Natural killer cell treated with Interleukin-12 subunit alpha and Interleukin-12 subunit beta and Interleukin-15 and Interleukin-18, amount 100 ng/mL, for 72 hours (primary cell): Measurements from ENCODE around the gene ATP6V0E1. TPM values are rescaled to one million over a fixed set of nuclear protein-coding genes. Genes with fewer than 3 reads are reported as not detected.
A peak's percentile ranks its signal among the peaks of the same experiment; 100 is the strongest.
"Not testable (repeated sequence)": the region's sequence is repeated elsewhere in the genome, so short reads cannot be mapped to it uniquely, and the experiment has no call there.

Source experiments
- ATAC-seq, 2 donors: fragments of 150-1000 bp; cut with Tn5 transposase in 1 of 2; sonication (Bioruptor Pico), chemical (Tn5 transposase) in 1 of 2; 2 replicates each; pipeline ENCODE4 v1.10.0; 2021
- DNase-seq: peaks from one replicate; pipeline ENCODE4 v3.0.0; 2022; ENCODE audit warnings: low spot score
- H3K27ac Mint-ChIP-seq, 2 donors: 1 replicate in 1 of 2; 2 replicates in 1 of 2; pipeline ENCODE4 v1.8.0; 2022; ENCODE audit warnings: mixed read lengths in 2 of 2, mild to moderate bottlenecking in 1 of 2, moderate library complexity in 1 of 2
- H3K27me3 Mint-ChIP-seq, 2 donors: 1 replicate in 1 of 2; 2 replicates in 1 of 2; pipeline ENCODE4 v1.8.0; 2022; ENCODE audit warnings: mixed read lengths in 2 of 2
- H3K36me3 Mint-ChIP-seq: one replicate; pipeline ENCODE4 v1.8.0; 2022; ENCODE audit warnings: mixed read lengths
- H3K4me1 Mint-ChIP-seq, 2 donors: 1 replicate in 1 of 2; 2 replicates in 1 of 2; pipeline ENCODE4 v1.8.0; 2022; ENCODE audit warnings: low read depth in 2 of 2, mixed read lengths in 2 of 2, mild to moderate bottlenecking in 1 of 2
- H3K4me3 Mint-ChIP-seq: one replicate; pipeline ENCODE4 v1.8.0; 2022; ENCODE audit warnings: mixed read lengths
- H3K9me3 Mint-ChIP-seq: 2 replicates; pipeline ENCODE4 v1.8.0; 2022; ENCODE audit warnings: mixed read lengths
- total RNA-seq, 2 donors: library from RNA; stranded (reverse); gene quantifications; one replicate each; pipeline ENCODE4 v1.2.3, GENCODE V29; 2022

ATP6V0E1 gene
- total RNA-seq, 2 donors from 2014 or later: 150 to 214 TPM

DNA sequence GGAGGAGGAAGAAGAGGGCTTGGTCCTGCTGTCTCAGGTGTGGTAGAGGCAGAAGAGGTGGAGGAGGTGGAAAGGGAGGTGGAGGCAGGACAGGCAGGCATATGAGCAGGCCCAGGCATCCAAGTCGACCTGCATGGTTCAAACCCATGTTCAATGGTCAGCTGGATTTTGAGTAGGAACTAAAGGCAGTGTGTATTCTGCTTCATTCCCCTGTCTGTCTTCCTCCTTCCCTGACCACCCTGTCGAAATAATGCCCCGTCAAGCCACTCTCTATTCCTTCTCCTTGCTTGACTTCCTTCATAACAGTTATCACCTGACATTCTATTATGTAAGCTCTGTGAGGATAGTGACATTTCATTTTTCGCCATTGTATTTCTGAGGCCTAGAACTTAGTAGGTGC, 34.8 kb downstream of the ATP6V0E1 start:
- ATAC-seq (no peak), DNase-seq (no peak)
- Mint-ChIP-seq H3K27me3 (no peaks in the 10 kb centered on the region), H3K4me3 (no peak overlapping the region), H3K4me1 (peaks cover 40% of the 10 kb centered on the region in 2 donors), H3K9me3 (no peaks in the 10 kb centered on the region), H3K36me3 (peaks cover 13% of the 10 kb centered on the region), H3K27ac (no peak overlapping the region)

DNA sequence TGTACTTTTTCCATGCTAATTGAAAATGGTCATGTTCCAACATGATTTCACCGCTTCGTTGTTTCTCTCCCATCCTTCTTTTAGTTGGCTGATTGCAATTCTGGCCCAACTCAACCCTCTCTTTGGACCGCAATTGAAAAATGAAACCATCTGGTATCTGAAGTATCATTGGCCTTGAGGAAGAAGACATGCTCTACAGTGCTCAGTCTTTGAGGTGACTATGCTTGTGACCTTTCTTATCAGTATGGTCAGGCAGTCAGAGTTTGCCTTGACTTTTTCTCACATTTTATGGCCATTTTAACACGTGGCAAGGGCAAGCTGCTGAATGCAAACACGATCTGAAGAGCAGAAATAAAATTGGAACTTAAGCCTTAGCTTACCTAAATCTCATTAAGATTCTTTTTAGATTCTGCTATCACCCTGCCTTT, 36.6 kb downstream of the ATP6V0E1 start:
- H3K27me3 Mint-ChIP-seq: no peaks in the 10 kb centered on the region
- no peak overlapping the region for H3K4me3 Mint-ChIP-seq
- H3K27ac Mint-ChIP-seq: peak overlapping the region in 1 of 2 donors; percentile 3
- H3K9me3 Mint-ChIP-seq: no peaks in the 10 kb centered on the region
- H3K36me3 Mint-ChIP-seq: peaks cover 17% of the 10 kb centered on the region
- DNase-seq (no peak), ATAC-seq (no peak)
- peaks cover 36 to 38% of the 10 kb centered on the region in 2 donors for H3K4me1 Mint-ChIP-seq

DNA sequence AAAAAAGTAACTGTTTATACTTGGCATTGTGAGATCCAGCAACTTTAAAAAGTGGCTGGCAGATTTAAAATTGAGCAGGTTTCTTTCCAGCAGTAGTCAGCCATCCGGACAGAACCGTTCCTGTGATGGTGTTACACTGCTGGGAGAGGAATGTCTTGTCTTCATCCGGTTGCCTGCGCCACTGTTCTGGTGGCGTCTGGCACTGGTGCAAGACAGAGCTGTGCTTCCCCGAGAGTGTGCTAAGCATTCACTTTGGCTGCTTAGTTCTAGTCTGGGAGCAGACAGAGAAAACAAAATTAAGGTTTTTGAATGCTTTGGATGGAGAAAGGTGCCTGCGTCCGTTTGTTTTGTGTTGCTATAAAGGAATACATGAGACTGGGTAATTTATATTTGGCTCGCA, 37.1 kb downstream of the ATP6V0E1 start:
- ATAC-seq (no peak), DNase-seq (no peak)
- no peak overlapping the region for H3K4me3 Mint-ChIP-seq
- H3K4me1 Mint-ChIP-seq: peaks cover 31 to 36% of the 10 kb centered on the region in 2 donors
- H3K36me3 Mint-ChIP-seq: peaks cover 17% of the 10 kb centered on the region
- H3K27me3 Mint-ChIP-seq: no peaks in the 10 kb centered on the region
- no peaks in the 10 kb centered on the region for H3K9me3 Mint-ChIP-seq
- H3K27ac Mint-ChIP-seq: no peak overlapping the region

DNA sequence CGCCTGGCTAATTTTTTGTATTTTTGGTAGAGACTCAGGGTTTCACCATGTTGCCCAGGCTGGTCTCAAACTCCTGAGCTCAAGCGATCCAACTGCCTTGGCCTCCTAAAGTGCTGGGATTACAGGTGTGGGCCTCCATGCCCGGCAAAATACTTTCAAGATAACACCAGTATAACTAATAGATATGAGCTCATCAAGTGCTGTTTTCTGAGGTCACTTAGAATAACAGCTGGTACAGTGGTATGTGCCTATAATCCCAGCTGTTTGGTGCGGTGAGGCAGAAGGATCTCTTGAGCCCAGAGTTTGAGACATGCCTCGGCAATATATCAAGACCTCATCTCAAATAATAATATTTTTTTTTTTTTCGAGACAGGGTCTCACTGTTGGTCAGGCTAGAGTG, 42.1 kb downstream of the ATP6V0E1 start:
- H3K27ac Mint-ChIP-seq: no peak overlapping the region
- no peaks in the 10 kb centered on the region for H3K9me3 Mint-ChIP-seq
- H3K4me1 Mint-ChIP-seq: peaks cover 6 to 10% of the 10 kb centered on the region in 2 donors
- ATAC-seq (no peak), DNase-seq (no peak)
- no peak overlapping the region for H3K4me3 Mint-ChIP-seq
- peaks cover 8% of the 10 kb centered on the region for H3K36me3 Mint-ChIP-seq
- no peaks in the 10 kb centered on the region for H3K27me3 Mint-ChIP-seq

DNA sequence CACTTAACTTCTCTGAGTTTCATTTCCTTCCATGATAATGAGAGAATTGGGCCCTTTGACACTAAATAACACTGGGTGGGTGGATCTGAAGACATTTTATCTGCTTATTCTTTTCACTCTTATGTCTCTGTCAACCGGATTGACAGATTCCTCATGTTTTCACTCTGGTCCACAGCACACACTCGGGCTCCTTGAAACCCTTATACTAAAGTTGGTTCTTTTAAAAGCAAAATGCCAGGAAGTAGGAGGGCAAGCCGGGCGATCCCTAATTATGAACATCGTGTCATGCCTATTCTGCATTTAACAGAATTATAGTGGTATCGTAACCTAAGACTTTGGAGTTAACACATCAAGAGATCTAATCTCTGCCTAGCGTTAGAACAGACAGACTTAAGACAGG, 44.3 kb downstream of the ATP6V0E1 start:
- no peaks in the 10 kb centered on the region for H3K27me3 Mint-ChIP-seq
- DNase-seq: no peak
- peaks cover 4% of the 10 kb centered on the region for H3K36me3 Mint-ChIP-seq
- H3K27ac Mint-ChIP-seq: no peak overlapping the region
- H3K4me1 Mint-ChIP-seq: peaks cover 3 to 10% of the 10 kb centered on the region in 2 donors
- no peak overlapping the region for H3K4me3 Mint-ChIP-seq
- ATAC-seq: no peak
- no peaks in the 10 kb centered on the region for H3K9me3 Mint-ChIP-seq

DNA sequence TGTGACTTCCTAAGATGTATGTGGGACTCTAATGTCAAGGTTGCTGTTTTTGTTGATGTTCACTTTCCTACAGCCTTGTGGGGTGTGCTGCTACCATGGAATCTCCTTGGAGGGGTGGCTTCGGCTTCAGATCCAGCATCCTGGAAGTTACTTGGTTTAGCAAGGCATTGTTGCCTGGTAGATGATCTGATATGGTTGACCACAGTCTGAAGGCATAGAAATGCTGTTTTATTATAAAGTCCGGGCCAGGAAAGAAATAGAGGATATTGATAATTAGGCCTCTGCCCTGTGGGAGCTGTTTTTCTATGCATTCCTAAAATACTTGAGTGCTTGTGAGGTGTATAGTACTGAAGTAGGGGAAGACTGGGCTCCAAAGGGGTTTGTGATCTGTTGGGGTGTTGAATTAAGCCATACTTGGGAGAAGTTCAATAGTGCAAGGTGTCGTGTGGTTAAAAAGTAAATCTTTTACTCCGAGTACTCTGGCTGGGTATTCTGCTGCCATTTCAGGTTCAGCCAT, 45.3 kb downstream of the ATP6V0E1 start:
- no peak overlapping the region for H3K4me3 Mint-ChIP-seq
- H3K27ac Mint-ChIP-seq: no peak overlapping the region
- DNase-seq (no peak), ATAC-seq (no peak)
- peaks cover 4% of the 10 kb centered on the region for H3K36me3 Mint-ChIP-seq
- H3K4me1 Mint-ChIP-seq: peaks cover 6 to 10% of the 10 kb centered on the region in 2 donors
- H3K9me3 Mint-ChIP-seq: no peaks in the 10 kb centered on the region
- no peaks in the 10 kb centered on the region for H3K27me3 Mint-ChIP-seq

DNA sequence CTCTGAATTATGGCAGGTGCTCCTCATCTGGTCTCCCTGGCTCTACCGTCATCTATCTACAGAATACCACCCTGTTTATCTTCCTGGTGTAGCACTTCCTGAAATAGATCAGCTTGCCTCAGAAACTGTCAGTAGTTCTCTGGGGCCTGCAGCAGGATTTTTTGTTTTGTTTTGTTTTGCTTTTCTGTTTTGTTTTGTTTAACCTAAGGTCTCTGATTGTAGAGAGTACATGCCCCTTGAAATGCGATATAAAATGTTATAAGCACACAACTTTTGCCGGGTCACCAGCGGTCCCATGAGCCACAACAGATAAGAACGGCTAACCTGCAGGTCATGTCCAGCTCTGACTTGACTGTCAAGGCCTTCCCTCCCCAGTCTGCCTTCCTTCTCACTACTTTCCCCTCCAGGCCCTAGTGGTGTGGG, 45.9 kb downstream of the ATP6V0E1 start:
- no peak overlapping the region for H3K4me3 Mint-ChIP-seq
- H3K4me1 Mint-ChIP-seq: peaks cover 5 to 11% of the 10 kb centered on the region in 2 donors
- peaks cover 5% of the 10 kb centered on the region for H3K36me3 Mint-ChIP-seq
- no peak for DNase-seq
- no peaks in the 10 kb centered on the region for H3K27me3 Mint-ChIP-seq
- no peak overlapping the region for H3K27ac Mint-ChIP-seq
- no peaks in the 10 kb centered on the region for H3K9me3 Mint-ChIP-seq
- no peak for ATAC-seq

DNA sequence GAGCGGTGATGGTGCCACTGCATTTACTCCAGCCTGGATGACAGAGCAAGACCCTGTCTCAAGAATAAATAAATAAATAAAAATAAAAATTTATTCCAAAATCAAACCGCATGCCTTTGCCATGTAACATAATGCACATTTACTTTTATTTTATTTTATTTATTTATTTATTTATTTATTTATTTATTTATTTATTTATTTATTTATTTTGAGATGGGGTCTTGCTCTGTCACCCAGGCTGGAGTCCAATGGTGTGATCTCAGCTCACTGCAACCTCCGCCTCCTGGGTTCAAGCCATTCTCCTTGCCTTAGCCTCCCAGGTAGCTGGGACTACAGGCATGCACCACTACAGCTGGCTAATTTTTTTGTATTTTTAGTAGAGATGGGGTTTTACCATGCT, 48.5 kb downstream of the ATP6V0E1 start:
- H3K4me1 Mint-ChIP-seq: peaks cover 22 to 29% of the 10 kb centered on the region in 2 donors
- H3K36me3 Mint-ChIP-seq, ATAC-seq, H3K27me3 Mint-ChIP-seq, DNase-seq, H3K9me3 Mint-ChIP-seq, H3K27ac Mint-ChIP-seq, H3K4me3 Mint-ChIP-seq: not testable (repeated sequence)

DNA sequence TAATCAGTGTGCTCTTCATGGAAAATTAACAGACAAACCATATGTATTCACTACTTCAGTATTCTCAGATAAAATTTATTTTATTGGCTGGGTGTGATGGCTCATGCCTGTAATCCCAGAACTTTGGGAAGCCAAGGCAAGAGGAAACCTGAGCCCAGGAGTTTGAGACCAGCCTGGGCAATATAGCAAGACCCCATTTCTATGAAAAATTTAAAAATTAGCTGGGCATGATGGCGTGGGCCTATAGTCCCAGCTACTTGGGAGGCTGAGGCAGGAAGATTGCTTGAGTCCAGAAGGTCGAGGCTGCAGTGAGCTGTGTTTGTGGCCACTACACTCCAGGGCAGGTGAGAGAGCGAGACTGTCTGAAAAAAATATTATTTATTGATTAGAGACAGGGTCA, 49.2 kb downstream of the ATP6V0E1 start:
- DNase-seq: no peak
- H3K27ac Mint-ChIP-seq: no peak overlapping the region

DNA sequence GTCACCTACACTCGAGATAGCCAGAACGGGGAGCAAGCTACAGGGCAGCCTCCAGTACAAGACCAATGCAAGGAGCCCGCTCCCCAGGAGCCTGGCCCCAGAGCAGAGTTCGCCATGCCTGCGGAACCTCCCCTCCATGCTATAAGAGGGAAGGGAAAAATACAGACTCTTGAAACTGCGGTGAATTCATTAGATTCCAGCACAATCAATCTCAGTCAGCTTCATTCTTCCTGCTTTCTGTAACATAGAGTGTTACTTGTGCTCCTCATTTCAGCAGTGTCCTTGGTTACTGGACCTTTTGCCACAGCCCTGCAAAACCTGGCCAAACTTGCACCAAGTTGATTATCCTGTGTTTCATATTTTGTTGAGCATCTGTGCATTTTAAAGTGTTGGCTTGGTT, 50.4 kb downstream of the ATP6V0E1 start:
- H3K9me3 Mint-ChIP-seq: no peaks in the 10 kb centered on the region
- H3K27me3 Mint-ChIP-seq: no peaks in the 10 kb centered on the region
- no peak overlapping the region for H3K4me3 Mint-ChIP-seq
- peak overlapping the region in 1 of 2 donors; percentile 78 for H3K27ac Mint-ChIP-seq
- DNase-seq (no peak), ATAC-seq (no peak)
- H3K4me1 Mint-ChIP-seq: peaks cover 22 to 24% of the 10 kb centered on the region in 2 donors
- H3K36me3 Mint-ChIP-seq: peaks cover 6% of the 10 kb centered on the region

More for the DNA sequence above, 49.2 kb downstream of the ATP6V0E1 start:
- Mint-ChIP-seq H3K4me3 (no peak overlapping the region), H3K9me3 (no peaks in the 10 kb centered on the region), H3K4me1 (peaks cover 22 to 27% of the 10 kb centered on the region in 2 donors), H3K36me3 (peaks cover 6% of the 10 kb centered on the region), H3K27me3 (no peaks in the 10 kb centered on the region)
- no peak for ATAC-seq

DNA sequence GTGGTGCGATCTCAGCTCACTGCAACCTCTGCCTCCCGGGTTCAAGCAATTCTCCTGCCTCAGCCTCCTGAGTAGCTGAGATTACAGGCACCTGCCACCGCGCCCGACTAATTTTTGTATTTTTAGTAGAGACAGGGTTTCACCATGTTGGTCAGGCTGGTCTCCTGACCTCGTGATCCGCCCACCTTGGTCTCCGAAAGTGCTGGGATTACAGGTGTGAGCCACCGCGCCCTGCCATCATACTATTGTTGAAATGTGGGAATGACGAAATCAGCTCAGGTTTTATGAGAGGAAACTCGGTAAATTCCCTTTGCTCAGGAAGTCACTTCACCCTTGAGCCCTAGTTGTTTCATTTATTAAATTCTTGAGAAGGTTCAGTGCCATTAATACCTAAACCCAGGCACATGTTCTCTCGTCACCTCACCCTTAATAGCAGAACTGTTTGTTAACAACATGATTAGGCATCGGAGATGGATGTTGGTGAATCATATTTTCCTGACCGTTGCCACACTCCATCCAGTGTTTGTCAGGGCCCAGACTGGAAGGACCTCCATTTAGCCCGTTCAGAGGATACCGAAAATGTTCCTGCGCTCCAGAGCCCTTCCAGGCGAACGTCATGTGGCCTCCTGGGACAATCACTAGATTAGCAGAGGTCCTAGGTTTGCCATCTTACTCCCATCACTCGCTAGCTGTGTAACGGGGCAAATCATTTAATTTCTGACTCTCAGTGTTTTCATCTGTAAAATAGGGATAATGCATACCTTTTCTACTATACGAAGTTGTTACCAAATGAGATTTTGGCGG, 52.5 kb downstream of the ATP6V0E1 start:
- ATAC-seq: no peak
- Mint-ChIP-seq H3K4me3 (peak overlapping the region; percentile 79), H3K36me3 (peaks cover 6% of the 10 kb centered on the region), H3K9me3 (no peaks in the 10 kb centered on the region), H3K27ac (peak overlapping the region; percentile 66 to 78), H3K4me1 (peaks cover 24 to 25% of the 10 kb centered on the region in 2 donors), H3K27me3 (no peaks in the 10 kb centered on the region)
- DNase-seq: no peak

DNA sequence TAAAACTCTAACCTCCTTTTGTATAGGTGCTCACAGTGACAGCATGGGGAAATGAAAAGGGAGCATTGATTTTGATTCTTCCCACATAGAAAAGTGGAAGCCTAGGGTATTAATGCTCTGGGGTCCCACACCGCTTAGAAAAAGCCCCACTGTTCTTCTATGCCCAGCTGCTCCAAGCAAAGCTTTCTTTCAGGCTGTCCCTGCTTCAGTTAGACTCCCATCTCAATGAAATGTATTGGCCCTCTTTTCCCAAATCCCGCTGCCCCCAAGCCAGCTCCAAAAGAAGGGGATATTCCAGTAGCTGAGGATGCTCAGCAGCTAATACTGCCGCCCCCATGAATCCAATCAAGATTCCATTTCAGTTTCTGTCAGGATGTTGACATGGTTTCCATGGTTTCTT, 55.6 kb downstream of the ATP6V0E1 start:
- Mint-ChIP-seq H3K27ac (no peak overlapping the region), H3K4me3 (no peak overlapping the region), H3K36me3 (peaks cover 5% of the 10 kb centered on the region), H3K9me3 (no peaks in the 10 kb centered on the region), H3K4me1 (peaks cover 22% of the 10 kb centered on the region in 2 donors), H3K27me3 (no peaks in the 10 kb centered on the region)
- ATAC-seq: no peak
- DNase-seq: no peak

DNA sequence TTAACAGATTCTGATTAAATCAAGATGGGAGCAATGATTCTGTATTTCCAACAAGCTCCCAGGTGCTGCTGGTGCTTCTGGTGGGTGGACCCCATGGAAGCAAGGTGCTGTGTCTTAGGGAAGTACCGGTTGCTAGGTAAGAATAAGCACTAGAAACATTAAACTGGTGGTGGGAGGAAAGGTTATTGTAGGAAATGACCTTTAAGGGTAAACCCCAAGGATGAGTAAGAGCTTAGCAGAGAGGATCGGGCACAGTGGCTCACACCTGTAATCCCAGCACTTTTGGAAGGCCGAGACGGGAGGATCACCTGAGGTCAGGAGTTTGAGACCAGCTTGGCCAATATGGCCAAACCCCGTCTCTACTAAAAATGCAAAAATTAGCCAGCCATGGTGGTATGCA, 56.4 kb downstream of the ATP6V0E1 start:
- Mint-ChIP-seq H3K9me3 (no peaks in the 10 kb centered on the region), H3K27ac (no peak overlapping the region), H3K36me3 (no peaks in the 10 kb centered on the region), H3K27me3 (no peaks in the 10 kb centered on the region), H3K4me1 (peaks cover 15 to 16% of the 10 kb centered on the region in 2 donors), H3K4me3 (no peak overlapping the region)
- ATAC-seq: no peak
- no peak for DNase-seq

DNA sequence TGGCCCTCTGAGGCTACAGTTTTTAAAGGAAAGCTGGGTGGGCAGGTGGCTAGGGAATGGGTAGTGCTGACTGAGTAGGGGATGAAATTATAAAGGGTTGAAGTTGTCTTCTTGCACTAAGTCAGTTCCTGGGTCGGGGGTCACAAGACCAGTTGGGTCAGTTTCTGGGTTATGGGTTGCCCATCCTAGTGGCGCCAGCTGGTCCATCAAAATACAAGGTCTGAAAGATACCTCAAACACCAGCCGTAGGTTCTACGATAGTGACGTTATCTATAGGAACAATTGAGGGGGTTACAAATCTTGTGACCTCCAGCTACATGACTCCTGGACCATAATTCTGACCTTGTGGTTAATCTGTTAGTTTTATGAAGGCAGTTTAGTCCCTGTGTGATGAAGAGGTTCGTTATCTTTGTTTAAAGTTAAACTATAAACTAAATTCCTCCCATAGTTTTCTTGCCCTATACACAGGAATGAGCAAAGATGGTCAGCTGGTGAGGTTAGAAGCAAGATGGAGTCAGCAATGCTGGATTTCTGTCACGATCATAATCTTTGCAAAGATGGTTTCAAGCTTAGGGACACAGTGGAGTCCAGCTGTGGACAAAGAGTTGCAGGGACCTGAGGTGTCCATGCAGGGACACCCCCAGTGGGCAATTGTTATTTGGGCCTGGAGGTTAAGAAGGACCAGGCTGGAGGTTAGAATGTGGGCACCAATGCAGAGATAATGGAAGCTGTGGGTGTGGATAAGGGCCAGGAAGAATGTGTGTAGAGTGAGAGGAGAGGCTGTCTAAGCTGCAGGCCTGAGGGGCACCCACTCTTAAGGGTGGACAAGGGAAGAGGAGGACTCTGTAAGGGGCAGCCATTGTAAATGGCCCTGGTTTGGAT, 58.6 kb downstream of the ATP6V0E1 start:
- H3K27me3 Mint-ChIP-seq: no peaks in the 10 kb centered on the region
- peaks cover 0 to 3% of the 10 kb centered on the region in 2 donors for H3K4me1 Mint-ChIP-seq
- H3K9me3 Mint-ChIP-seq: no peaks in the 10 kb centered on the region
- H3K36me3 Mint-ChIP-seq: no peaks in the 10 kb centered on the region
- no peak overlapping the region for H3K27ac Mint-ChIP-seq
- no peak for DNase-seq
- no peak for ATAC-seq
- no peak overlapping the region for H3K4me3 Mint-ChIP-seq
